ENCODE results near the gene ZNF772. TPM values are rescaled to one million over a fixed set of nuclear protein-coding genes. Genes with fewer than 3 reads are reported as not detected.

Gene ZNF772
- total and polyA plus RNA-seq, 7 donors = 2.7 to 15.2 (median 12.0) TPM

- Histone ChIP-seq H3K27me3 (ENCODE audit: insufficient read depth in 3 of 3, low read length in 2 of 3) (no peaks in the 10 kb centered on the region), H3K4me3 (no peak overlapping the region), H3K4me1 (no peaks in the 10 kb centered on the region), H3K9me3 (peaks cover 86% of the 10 kb centered on the region), H3K27ac (no peak overlapping the region), H3K36me3 (ENCODE audit: insufficient read depth in 1 of 2, low read depth in 1 of 2) (peaks cover 22 to 38% of the 10 kb centered on the region in 2 donors)
- DNase-seq = no peak
- no peak for ATAC-seq
- intact Hi-C loops (cut with DNase I) = no loop called here
- TF ChIP-seq CTCF (IDR thresholded peaks at IDR 0.05) = no peak
- 97 to 100% (median 98%) methylated on average over 4 of the region's 4 CpGs for WGBS, 3 donors
These were observed 3.7 kb downstream of the ZNF772 start for GRCh38 chr19:57473646-57474045.

GRCh38 chr19:57466489-57466888 lies 10.9 kb downstream of the ZNF772 start:
- peaks cover 5 to 6% of the 10 kb centered on the region in 2 donors for H3K36me3 ChIP-seq (ENCODE audit: insufficient read depth in 1 of 2, low read depth in 1 of 2)
- peaks cover 87% of the 10 kb centered on the region for H3K9me3 ChIP-seq
- H3K27ac ChIP-seq = no peak overlapping the region
- H3K4me3 ChIP-seq = no peak overlapping the region
- intact Hi-C loops (cut with DNase I) = no loop called here
- WGBS, 3 donors = 51 to 68% (median 61%) methylated on average over 5 of the region's 5 CpGs
- no peaks in the 10 kb centered on the region for H3K27me3 ChIP-seq (ENCODE audit: insufficient read depth in 3 of 3, low read length in 2 of 3)
- TF ChIP-seq CTCF (IDR thresholded peaks at IDR 0.05) = no peak
- DNase-seq (peak; percentile 22 to 65), ATAC-seq (peak; percentile 47 to 92 (median 90))
- H3K4me1 ChIP-seq = no peaks in the 10 kb centered on the region

GRCh38 chr19:57465680-57466381 lies 11.5 kb downstream of the ZNF772 start:
- H3K27ac ChIP-seq = no peak overlapping the region
- no peak overlapping the region for H3K4me3 ChIP-seq
- H3K36me3 ChIP-seq (ENCODE audit: insufficient read depth in 1 of 2, low read depth in 1 of 2) = peaks cover 5 to 6% of the 10 kb centered on the region in 2 donors
- TF ChIP-seq CTCF (IDR thresholded peaks at IDR 0.05) = no peak
- no peaks in the 10 kb centered on the region for H3K27me3 ChIP-seq (ENCODE audit: insufficient read depth in 3 of 3, low read length in 2 of 3)
- peaks cover 86% of the 10 kb centered on the region for H3K9me3 ChIP-seq
- WGBS, 3 donors = 48 to 71% (median 61%) methylated on average over 5 of the region's 5 CpGs
- no peaks in the 10 kb centered on the region for H3K4me1 ChIP-seq
- DNase-seq = no peak
- intact Hi-C loops (cut with DNase I) = no loop called here
- peak in 3 of 4 donors; percentile 82 to 88 (median 83) for ATAC-seq

GRCh38 chr19:57452307-57452706 lies 25.1 kb downstream of the ZNF772 start:
- H3K27ac ChIP-seq = no peak overlapping the region
- no peak overlapping the region for H3K4me3 ChIP-seq
- intact Hi-C loops (cut with DNase I) = no loop called here
- DNase-seq = no peak
- H3K36me3 ChIP-seq (ENCODE audit: insufficient read depth in 1 of 2, low read depth in 1 of 2) = peaks cover 0 to 3% of the 10 kb centered on the region in 2 donors
- ATAC-seq = no peak
- H3K27me3 ChIP-seq (ENCODE audit: insufficient read depth in 3 of 3, low read length in 2 of 3) = no peaks in the 10 kb centered on the region
- no peak for TF ChIP-seq CTCF (IDR thresholded peaks at IDR 0.05)
- no peaks in the 10 kb centered on the region for H3K4me1 ChIP-seq
- H3K9me3 ChIP-seq = peaks cover 49% of the 10 kb centered on the region
- WGBS, 3 donors = 76 to 89% (median 83%) methylated on average over 3 of the region's 3 CpGs

All from psoas muscle (tissue), 8 donors.